Right kidney (tissue), 1 donor: Measurements from ENCODE around the gene TMEM183A.

ENCODE experiments used
- DNase-seq: peaks from one replicate; pipeline ENCODE4 v3.0.0-alpha.2; 2016

Gene TMEM183A

GRCh38 chr1:203066965-203067364, 59.8 kb downstream of the TMEM183A start:
- no peak for DNase-seq

GRCh38 chr1:203069030-203069747, 62.0 kb downstream of the TMEM183A start:
- no peak for DNase-seq

- no peak for DNase-seq
Measured at GRCh38 chr1:203072002-203072602, 64.9 kb downstream of the TMEM183A start.

DNA sequence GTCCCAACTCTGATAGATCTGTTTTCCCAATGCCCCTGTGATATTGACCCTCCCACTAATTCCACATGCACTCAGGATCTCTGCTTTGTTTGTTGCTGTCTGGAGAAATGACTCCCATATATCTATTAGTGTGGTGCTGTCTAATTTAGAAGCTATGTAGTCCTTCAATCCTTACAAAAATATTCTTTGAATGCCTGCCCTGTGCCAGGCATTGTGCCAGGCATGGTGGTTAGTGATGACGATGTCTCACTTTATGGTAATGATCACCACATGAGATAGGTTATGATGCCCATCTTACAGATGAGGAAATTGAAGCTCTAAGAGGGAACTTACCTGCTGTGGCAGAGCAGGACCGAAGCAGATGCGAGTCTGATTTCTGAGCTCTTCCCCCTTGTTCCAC, 65.7 kb downstream of the TMEM183A start:
- DNase-seq = no peak

DNA sequence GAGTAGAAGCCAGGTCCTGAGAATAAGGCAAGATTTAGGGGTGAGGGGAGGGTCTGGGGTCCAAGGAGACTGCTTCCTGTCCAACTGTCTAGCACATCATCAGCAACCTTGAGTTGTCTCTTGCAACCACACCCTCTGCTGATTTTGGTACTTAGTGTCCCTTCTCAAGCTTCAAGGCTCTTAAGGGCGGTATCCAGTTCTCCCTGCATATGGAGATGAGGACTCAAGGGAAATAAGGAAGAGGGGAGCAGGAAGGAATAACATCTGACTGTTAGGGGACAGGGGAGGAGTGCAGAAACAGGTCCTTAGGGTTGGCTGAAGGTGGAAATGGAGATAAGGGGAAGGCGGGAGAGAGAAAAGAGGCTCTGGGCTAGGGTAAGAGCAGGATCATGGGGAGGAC, 66.3 kb downstream of the TMEM183A start:
- DNase-seq = no peak
